Activated naive CD4-positive, alpha-beta T cell treated with anti-CD3 and anti-CD28 coated beads for 36 hours (primary cell): ENCODE data around the gene PBX1. TPM values are rescaled to one million over a fixed set of nuclear protein-coding genes. Genes with fewer than 3 reads are reported as not detected.

Source experiments
- CTCF ChIA-PET: fragments of 350-600 bp; sonication (Branson Sonifier 250); formaldehyde crosslinking; loops from one replicate; lab custom pipeline; 2021; ENCODE audit warnings: antibody characterized with exemption; lab: Charles Lee
- DNase-seq: peaks from one replicate; pipeline ENCODE4 v3.0.0-alpha.2; 2020
- H3K27ac Mint-ChIP-seq: one replicate; pipeline ENCODE4 v1.8.0; 2021; ENCODE audit warnings: mild to moderate bottlenecking, mixed read lengths
- H3K27me3 Mint-ChIP-seq: one replicate; pipeline ENCODE4 v1.8.0; 2021; ENCODE audit warnings: low read depth, mixed read lengths
- H3K36me3 Mint-ChIP-seq: one replicate; pipeline ENCODE4 v1.8.0; 2021; ENCODE audit warnings: low read depth, mixed read lengths
- H3K4me1 Mint-ChIP-seq: one replicate; pipeline ENCODE4 v1.8.0; 2021; ENCODE audit warnings: low read depth, mixed read lengths
- H3K4me3 Mint-ChIP-seq: one replicate; pipeline ENCODE4 v1.8.0; 2021; ENCODE audit warnings: mild to moderate bottlenecking, moderate library complexity, mixed read lengths
- H3K9me3 Mint-ChIP-seq: one replicate; pipeline ENCODE4 v1.8.0; 2021; ENCODE audit warnings: mixed read lengths
- intact Hi-C: fragments of 100-400 bp; cut with micrococcal nuclease; formaldehyde crosslinking; loops from one replicate; pipeline ENCODE4 v1.15.1; 2023
- total RNA-seq, 2 experiments: library from RNA; stranded (reverse); gene quantifications; one replicate each; pipeline ENCODE4 v1.2.3, GENCODE V29; 2021

PBX1 gene
- total RNA-seq, 2 experiments from 2014 or later = 0.27 to 0.31 TPM

- intact Hi-C loops = no loop called here
- Mint-ChIP-seq H3K27ac (no peak overlapping the region), H3K4me1 (no peaks in the 10 kb centered on the region), H3K27me3 (peaks cover 2% of the 10 kb centered on the region), H3K9me3 (peaks cover 1% of the 10 kb centered on the region), H3K36me3 (no peaks in the 10 kb centered on the region), H3K4me3 (no peak overlapping the region)
- no peak for DNase-seq
- CTCF ChIA-PET = no interaction called here
These were observed 101.4 kb downstream of the PBX1 start for GRCh38 chr1:164660412-164660772.

GRCh38 chr1:164660775-164661174, 101.8 kb downstream of the PBX1 start:
- no peak for DNase-seq
- CTCF ChIA-PET = no interaction called here
- intact Hi-C loops = no loop called here
- no peaks in the 10 kb centered on the region for H3K4me1 Mint-ChIP-seq
- no peak overlapping the region for H3K4me3 Mint-ChIP-seq
- H3K27me3 Mint-ChIP-seq = peaks cover under 1% of the 10 kb centered on the region
- no peaks in the 10 kb centered on the region for H3K36me3 Mint-ChIP-seq
- H3K9me3 Mint-ChIP-seq = peaks cover 1% of the 10 kb centered on the region
- no peak overlapping the region for H3K27ac Mint-ChIP-seq

GRCh38 chr1:164662462-164662861, 103.5 kb downstream of the PBX1 start:
- H3K27me3 Mint-ChIP-seq = no peaks in the 10 kb centered on the region
- H3K9me3 Mint-ChIP-seq = peaks cover 1% of the 10 kb centered on the region
- H3K36me3 Mint-ChIP-seq = no peaks in the 10 kb centered on the region
- no peaks in the 10 kb centered on the region for H3K4me1 Mint-ChIP-seq
- H3K27ac Mint-ChIP-seq = no peak overlapping the region
- DNase-seq = no peak
- CTCF ChIA-PET = no interaction called here
- no peak overlapping the region for H3K4me3 Mint-ChIP-seq
- intact Hi-C loops = no loop called here

GRCh38 chr1:164662955-164663354, 104.0 kb downstream of the PBX1 start:
- H3K36me3 Mint-ChIP-seq = no peaks in the 10 kb centered on the region
- CTCF ChIA-PET = no interaction called here
- no peak overlapping the region for H3K4me3 Mint-ChIP-seq
- H3K27me3 Mint-ChIP-seq = no peaks in the 10 kb centered on the region
- H3K9me3 Mint-ChIP-seq = peaks cover 1% of the 10 kb centered on the region
- H3K27ac Mint-ChIP-seq = no peak overlapping the region
- intact Hi-C loops = no loop called here
- no peaks in the 10 kb centered on the region for H3K4me1 Mint-ChIP-seq
- no peak for DNase-seq

GRCh38 chr1:164664127-164664526, 105.1 kb downstream of the PBX1 start:
- intact Hi-C loops = no loop called here
- Mint-ChIP-seq H3K27ac (no peak overlapping the region), H3K27me3 (no peaks in the 10 kb centered on the region), H3K9me3 (peaks cover 3% of the 10 kb centered on the region), H3K4me3 (no peak overlapping the region), H3K36me3 (no peaks in the 10 kb centered on the region), H3K4me1 (no peaks in the 10 kb centered on the region)
- CTCF ChIA-PET = no interaction called here
- DNase-seq = no peak

- H3K27ac Mint-ChIP-seq = no peak overlapping the region
- H3K9me3 Mint-ChIP-seq = peaks cover 13% of the 10 kb centered on the region
- H3K4me1 Mint-ChIP-seq = no peaks in the 10 kb centered on the region
- no peak for DNase-seq
- H3K36me3 Mint-ChIP-seq = no peaks in the 10 kb centered on the region
- CTCF ChIA-PET = no interaction called here
- H3K4me3 Mint-ChIP-seq = no peak overlapping the region
- intact Hi-C loops = no loop called here
- no peaks in the 10 kb centered on the region for H3K27me3 Mint-ChIP-seq
These were observed 108.0 kb downstream of the PBX1 start for GRCh38 chr1:164667001-164667400.

GRCh38 chr1:164667600-164667999, 108.6 kb downstream of the PBX1 start:
- CTCF ChIA-PET = no interaction called here
- H3K9me3 Mint-ChIP-seq = peaks cover 12% of the 10 kb centered on the region
- H3K4me3 Mint-ChIP-seq = no peak overlapping the region
- no peaks in the 10 kb centered on the region for H3K36me3 Mint-ChIP-seq
- no peak overlapping the region for H3K27ac Mint-ChIP-seq
- H3K4me1 Mint-ChIP-seq = no peaks in the 10 kb centered on the region
- H3K27me3 Mint-ChIP-seq = no peaks in the 10 kb centered on the region
- no peak for DNase-seq
- intact Hi-C loops = no loop called here

- H3K9me3 Mint-ChIP-seq = peaks cover 12% of the 10 kb centered on the region
- intact Hi-C loops = no loop called here
- H3K27ac Mint-ChIP-seq = no peak overlapping the region
- H3K4me3 Mint-ChIP-seq = no peak overlapping the region
- H3K36me3 Mint-ChIP-seq = no peaks in the 10 kb centered on the region
- CTCF ChIA-PET = no interaction called here
- no peaks in the 10 kb centered on the region for H3K27me3 Mint-ChIP-seq
- H3K4me1 Mint-ChIP-seq = no peaks in the 10 kb centered on the region
- no peak for DNase-seq
These were observed 109.8 kb downstream of the PBX1 start for GRCh38 chr1:164668491-164669400.

GRCh38 chr1:164670026-164670425, 111.0 kb downstream of the PBX1 start:
- no peaks in the 10 kb centered on the region for H3K36me3 Mint-ChIP-seq
- CTCF ChIA-PET = no interaction called here
- peaks cover 14% of the 10 kb centered on the region for H3K9me3 Mint-ChIP-seq
- intact Hi-C loops = loop anchor here (10.0 kb wide), 1 partner anchor 405 kb away; no protein-coding TSS in a partner anchor
- no peak overlapping the region for H3K27ac Mint-ChIP-seq
- DNase-seq = no peak
- no peak overlapping the region for H3K4me3 Mint-ChIP-seq
- no peaks in the 10 kb centered on the region for H3K27me3 Mint-ChIP-seq
- H3K4me1 Mint-ChIP-seq = no peaks in the 10 kb centered on the region

- no peak overlapping the region for H3K4me3 Mint-ChIP-seq
- intact Hi-C loops = loop anchor here (10.0 kb wide), 1 partner anchor 404 kb away; no protein-coding TSS in a partner anchor
- H3K9me3 Mint-ChIP-seq = peaks cover 14% of the 10 kb centered on the region
These were observed 111.8 kb downstream of the PBX1 start for GRCh38 chr1:164670786-164671185.

GRCh38 chr1:164671323-164671965, 112.5 kb downstream of the PBX1 start:
- H3K9me3 Mint-ChIP-seq = peaks cover 14% of the 10 kb centered on the region
- H3K4me3 Mint-ChIP-seq = no peak overlapping the region
- intact Hi-C loops = loop anchor here (10.0 kb wide), 1 partner anchor 403 kb away; no protein-coding TSS in a partner anchor
- H3K27me3 Mint-ChIP-seq = no peaks in the 10 kb centered on the region
- H3K4me1 Mint-ChIP-seq = no peaks in the 10 kb centered on the region
- H3K27ac Mint-ChIP-seq = no peak overlapping the region
- CTCF ChIA-PET = no interaction called here
- H3K36me3 Mint-ChIP-seq = no peaks in the 10 kb centered on the region
- DNase-seq = no peak

More at GRCh38 chr1:164670786-164671185, 111.8 kb downstream of the PBX1 start:
- CTCF ChIA-PET = no interaction called here
- Mint-ChIP-seq H3K36me3 (no peaks in the 10 kb centered on the region), H3K27me3 (no peaks in the 10 kb centered on the region), H3K27ac (no peak overlapping the region), H3K4me1 (no peaks in the 10 kb centered on the region)
- DNase-seq = no peak

GRCh38 chr1:164671966-164672571, 113.1 kb downstream of the PBX1 start:
- no peaks in the 10 kb centered on the region for H3K27me3 Mint-ChIP-seq
- no peak overlapping the region for H3K4me3 Mint-ChIP-seq
- H3K4me1 Mint-ChIP-seq = no peaks in the 10 kb centered on the region
- no peak overlapping the region for H3K27ac Mint-ChIP-seq
- CTCF ChIA-PET = no interaction called here
- no peaks in the 10 kb centered on the region for H3K36me3 Mint-ChIP-seq
- no peak for DNase-seq
- peaks cover 14% of the 10 kb centered on the region for H3K9me3 Mint-ChIP-seq
- intact Hi-C loops = loop anchor here (10.0 kb wide), 1 partner anchor 403 kb away; no protein-coding TSS in a partner anchor
